K562 (cell line): ENCODE data around the gene S100P. TPM values are rescaled to one million over a fixed set of nuclear protein-coding genes. Genes with fewer than 3 reads are reported as not detected.
A peak's percentile ranks its signal among the peaks of the same experiment; 100 is the strongest.

Experiments
- BCOR ChIP-seq: fragments of 450-650 bp; IDR thresholded peaks from 2 replicates; pipeline ENCODE4 v1.6.1; 2016
- CBX1 ChIP-seq: sonication (generic); IDR thresholded peaks from 2 replicates; pipeline ENCODE4 v1.6.1; 2016; ENCODE audit warnings: antibody characterized with exemption, low read depth, mild to moderate bottlenecking
- GTF2F1 ChIP-seq: IDR thresholded peaks from 2 replicates; pipeline ENCODE4 v1.6.1; 2011; ENCODE audit warnings: low read depth, low read length, improper control_type of control experiment
- HCFC1 ChIP-seq: IDR thresholded peaks from 2 replicates; pipeline ENCODE4 v1.6.1; 2012; ENCODE audit warnings: low read depth, low read length, improper control_type of control experiment
- ILK ChIP-seq: fragments of 450-650 bp; IDR thresholded peaks from 2 replicates; pipeline ENCODE4 v1.6.1; 2016; ENCODE audit warnings: missing genetic modification characterization, low read depth, mild to moderate bottlenecking, missing compliant biosample characterization, moderate library complexity, borderline replicate concordance
- JUN ChIP-seq, 2 experiments: sonication (generic) in 1 of 2; formaldehyde crosslinking in 1 of 2; IDR thresholded peaks; 2 replicates each; pipeline versions ENCODE4 v1.6.1 to v1.8.0; 2012 to 2022; ENCODE audit warnings: borderline replicate concordance in 2 of 2, mild to moderate bottlenecking in 2 of 2, improper control_type of control experiment in 1 of 2, low read depth in 1 of 2, low read length in 1 of 2, missing genetic modification reagents in 1 of 2
- NCOR1 ChIP-seq: fragments of 450-650 bp; IDR thresholded peaks from 2 replicates; pipeline ENCODE4 v1.6.1; 2016; ENCODE audit warnings: mild to moderate bottlenecking, moderate library complexity
- NFYB ChIP-seq: IDR thresholded peaks from 2 replicates; pipeline ENCODE4 v1.6.1; 2011; ENCODE audit warnings: mild to moderate bottlenecking, moderate library complexity; ENCODE audit not compliant: insufficient read length; ENCODE audit errors: extremely low read depth
- PHB2 ChIP-seq: fragments of 450-650 bp; IDR thresholded peaks from 2 replicates; pipeline ENCODE4 v1.6.1; 2017; ENCODE audit warnings: low read depth
- SAFB ChIP-seq: fragments of 200-400 bp; formaldehyde crosslinking; IDR thresholded peaks from 2 replicates; pipeline ENCODE4 v1.6.1; 2017; ENCODE audit warnings: low read depth, low read length, borderline replicate concordance
- TRIM28 ChIP-seq: fragments of 450-650 bp; IDR thresholded peaks from 2 replicates; pipeline ENCODE4 v1.6.1; 2017
- ZNF239 ChIP-seq: fragments of 250-450 bp; sonication (Bioruptor Pico); IDR thresholded peaks from 2 replicates; pipeline ENCODE4 v1.4.0; 2020; ENCODE audit warnings: mild to moderate bottlenecking
- ZNF445 ChIP-seq: fragments of 250-450 bp; sonication (Bioruptor Pico); IDR thresholded peaks from 2 replicates; pipeline ENCODE4 v1.4.0; 2020; ENCODE audit warnings: low read depth, mild to moderate bottlenecking, moderate library complexity
- polyA plus RNA-seq, 8 experiments: library from polyadenylated mRNA; depleted of rRNA in 4 of 8; stranded (reverse) in 5 of 8; unstranded in 3 of 8; fragments of >200 nt; fragmentation: Nextera tagmentation in 2 of 8; fragmentation: Illumina TruSeq in 1 of 8; extraction: Ambion mirVana in 2 of 8; extraction: Trizol in 1 of 8; gene quantifications; 2 replicates each; pipeline versions ENCODE4 v1.2.1 to v1.2.3, GENCODE V29; 2011 to 2014; ENCODE audit warnings: inconsistent platforms in 1 of 8, missing spikeins in 1 of 8
- total RNA-seq, 7 experiments: library from RNA; depleted of rRNA in 6 of 7; stranded (reverse); fragments of >200 nt in 6 of 7; fragmentation: Illumina TruSeq in 2 of 7; extraction: Trizol in 2 of 7; gene quantifications; 2 replicates each; pipeline versions ENCODE4 v1.2.1 to v1.2.3, GENCODE V29; 2011 to 2021; ENCODE audit warnings: low replicate concordance in 1 of 7
- TF ChIP-seq, protein P1 (sequence below): fragments of 450-650 bp; IDR thresholded peaks from 2 replicates; pipeline ENCODE4 v1.6.1; 2016; ENCODE audit warnings: mild to moderate bottlenecking, moderate library complexity
- TF ChIP-seq, protein P2 (sequence below): fragments of 450-650 bp; IDR thresholded peaks from 2 replicates; pipeline ENCODE4 v1.6.1; 2016; ENCODE audit warnings: mild to moderate bottlenecking

The S100P gene
- total and polyA plus RNA-seq, 9 of the 15 experiments (the other 6 are each of a cell fraction or from before 2014, with no cell fraction given) = 4.1 to 23.8 (median 7.5) TPM

DNA sequence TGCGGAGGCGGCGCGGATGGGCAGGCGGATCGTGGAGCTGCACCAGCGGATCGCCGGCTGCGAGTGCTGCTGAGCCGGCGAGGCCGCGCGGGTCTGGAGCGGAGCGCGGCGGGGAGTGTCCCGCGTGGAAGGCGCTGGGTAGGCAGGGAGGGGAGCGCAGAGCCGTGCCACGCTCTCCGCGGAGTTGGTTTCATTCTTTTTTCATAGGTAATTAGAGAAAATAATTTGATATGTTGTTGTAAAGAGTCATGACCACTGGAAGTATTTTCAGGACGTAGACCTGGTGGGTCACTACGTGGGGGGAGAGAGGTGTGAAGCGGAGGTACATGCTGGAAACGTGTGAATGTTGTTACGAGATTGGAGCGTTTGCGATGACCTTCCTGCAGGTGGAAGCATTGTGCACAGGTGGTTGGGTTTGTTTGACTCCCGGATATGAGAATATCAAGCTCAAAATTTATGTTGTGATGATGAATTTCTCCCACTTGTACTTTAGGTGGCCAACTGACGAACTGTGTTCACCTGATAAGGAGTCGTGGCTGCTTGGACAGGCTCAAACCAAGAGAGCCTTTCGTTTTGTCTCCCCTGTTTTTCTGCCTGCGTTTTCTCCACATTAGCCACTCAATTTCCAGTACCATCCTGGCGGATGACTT is 19.1 kb upstream of the S100P start (continued):
- TF ChIP-seq, protein P1, sequence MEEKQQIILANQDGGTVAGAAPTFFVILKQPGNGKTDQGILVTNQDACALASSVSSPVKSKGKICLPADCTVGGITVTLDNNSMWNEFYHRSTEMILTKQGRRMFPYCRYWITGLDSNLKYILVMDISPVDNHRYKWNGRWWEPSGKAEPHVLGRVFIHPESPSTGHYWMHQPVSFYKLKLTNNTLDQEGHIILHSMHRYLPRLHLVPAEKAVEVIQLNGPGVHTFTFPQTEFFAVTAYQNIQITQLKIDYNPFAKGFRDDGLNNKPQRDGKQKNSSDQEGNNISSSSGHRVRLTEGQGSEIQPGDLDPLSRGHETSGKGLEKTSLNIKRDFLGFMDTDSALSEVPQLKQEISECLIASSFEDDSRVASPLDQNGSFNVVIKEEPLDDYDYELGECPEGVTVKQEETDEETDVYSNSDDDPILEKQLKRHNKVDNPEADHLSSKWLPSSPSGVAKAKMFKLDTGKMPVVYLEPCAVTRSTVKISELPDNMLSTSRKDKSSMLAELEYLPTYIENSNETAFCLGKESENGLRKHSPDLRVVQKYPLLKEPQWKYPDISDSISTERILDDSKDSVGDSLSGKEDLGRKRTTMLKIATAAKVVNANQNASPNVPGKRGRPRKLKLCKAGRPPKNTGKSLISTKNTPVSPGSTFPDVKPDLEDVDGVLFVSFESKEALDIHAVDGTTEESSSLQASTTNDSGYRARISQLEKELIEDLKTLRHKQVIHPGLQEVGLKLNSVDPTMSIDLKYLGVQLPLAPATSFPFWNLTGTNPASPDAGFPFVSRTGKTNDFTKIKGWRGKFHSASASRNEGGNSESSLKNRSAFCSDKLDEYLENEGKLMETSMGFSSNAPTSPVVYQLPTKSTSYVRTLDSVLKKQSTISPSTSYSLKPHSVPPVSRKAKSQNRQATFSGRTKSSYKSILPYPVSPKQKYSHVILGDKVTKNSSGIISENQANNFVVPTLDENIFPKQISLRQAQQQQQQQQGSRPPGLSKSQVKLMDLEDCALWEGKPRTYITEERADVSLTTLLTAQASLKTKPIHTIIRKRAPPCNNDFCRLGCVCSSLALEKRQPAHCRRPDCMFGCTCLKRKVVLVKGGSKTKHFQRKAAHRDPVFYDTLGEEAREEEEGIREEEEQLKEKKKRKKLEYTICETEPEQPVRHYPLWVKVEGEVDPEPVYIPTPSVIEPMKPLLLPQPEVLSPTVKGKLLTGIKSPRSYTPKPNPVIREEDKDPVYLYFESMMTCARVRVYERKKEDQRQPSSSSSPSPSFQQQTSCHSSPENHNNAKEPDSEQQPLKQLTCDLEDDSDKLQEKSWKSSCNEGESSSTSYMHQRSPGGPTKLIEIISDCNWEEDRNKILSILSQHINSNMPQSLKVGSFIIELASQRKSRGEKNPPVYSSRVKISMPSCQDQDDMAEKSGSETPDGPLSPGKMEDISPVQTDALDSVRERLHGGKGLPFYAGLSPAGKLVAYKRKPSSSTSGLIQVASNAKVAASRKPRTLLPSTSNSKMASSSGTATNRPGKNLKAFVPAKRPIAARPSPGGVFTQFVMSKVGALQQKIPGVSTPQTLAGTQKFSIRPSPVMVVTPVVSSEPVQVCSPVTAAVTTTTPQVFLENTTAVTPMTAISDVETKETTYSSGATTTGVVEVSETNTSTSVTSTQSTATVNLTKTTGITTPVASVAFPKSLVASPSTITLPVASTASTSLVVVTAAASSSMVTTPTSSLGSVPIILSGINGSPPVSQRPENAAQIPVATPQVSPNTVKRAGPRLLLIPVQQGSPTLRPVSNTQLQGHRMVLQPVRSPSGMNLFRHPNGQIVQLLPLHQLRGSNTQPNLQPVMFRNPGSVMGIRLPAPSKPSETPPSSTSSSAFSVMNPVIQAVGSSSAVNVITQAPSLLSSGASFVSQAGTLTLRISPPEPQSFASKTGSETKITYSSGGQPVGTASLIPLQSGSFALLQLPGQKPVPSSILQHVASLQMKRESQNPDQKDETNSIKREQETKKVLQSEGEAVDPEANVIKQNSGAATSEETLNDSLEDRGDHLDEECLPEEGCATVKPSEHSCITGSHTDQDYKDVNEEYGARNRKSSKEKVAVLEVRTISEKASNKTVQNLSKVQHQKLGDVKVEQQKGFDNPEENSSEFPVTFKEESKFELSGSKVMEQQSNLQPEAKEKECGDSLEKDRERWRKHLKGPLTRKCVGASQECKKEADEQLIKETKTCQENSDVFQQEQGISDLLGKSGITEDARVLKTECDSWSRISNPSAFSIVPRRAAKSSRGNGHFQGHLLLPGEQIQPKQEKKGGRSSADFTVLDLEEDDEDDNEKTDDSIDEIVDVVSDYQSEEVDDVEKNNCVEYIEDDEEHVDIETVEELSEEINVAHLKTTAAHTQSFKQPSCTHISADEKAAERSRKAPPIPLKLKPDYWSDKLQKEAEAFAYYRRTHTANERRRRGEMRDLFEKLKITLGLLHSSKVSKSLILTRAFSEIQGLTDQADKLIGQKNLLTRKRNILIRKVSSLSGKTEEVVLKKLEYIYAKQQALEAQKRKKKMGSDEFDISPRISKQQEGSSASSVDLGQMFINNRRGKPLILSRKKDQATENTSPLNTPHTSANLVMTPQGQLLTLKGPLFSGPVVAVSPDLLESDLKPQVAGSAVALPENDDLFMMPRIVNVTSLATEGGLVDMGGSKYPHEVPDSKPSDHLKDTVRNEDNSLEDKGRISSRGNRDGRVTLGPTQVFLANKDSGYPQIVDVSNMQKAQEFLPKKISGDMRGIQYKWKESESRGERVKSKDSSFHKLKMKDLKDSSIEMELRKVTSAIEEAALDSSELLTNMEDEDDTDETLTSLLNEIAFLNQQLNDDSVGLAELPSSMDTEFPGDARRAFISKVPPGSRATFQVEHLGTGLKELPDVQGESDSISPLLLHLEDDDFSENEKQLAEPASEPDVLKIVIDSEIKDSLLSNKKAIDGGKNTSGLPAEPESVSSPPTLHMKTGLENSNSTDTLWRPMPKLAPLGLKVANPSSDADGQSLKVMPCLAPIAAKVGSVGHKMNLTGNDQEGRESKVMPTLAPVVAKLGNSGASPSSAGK = peak; percentile 88
- TF ChIP-seq HCFC1 (no peak), ILK (tag) (no peak), ZNF239 (no peak), SAFB (peak; percentile 83), NFYB (no peak), BCOR (0 out of 2 replicates have a peak, but pooled peaks have one; percentile 43), NCOR1 (peak; percentile 62), GTF2F1 (no peak), TRIM28 (no peak), ZNF445 (CRISPR knock-in tag) (no peak), JUN (IDR thresholded peaks at IDR 0.05; ENCODE audit: borderline replicate concordance, low read depth, low read length) (0 out of 2 replicates have a peak, but pooled peaks have one; percentile 53), JUN (CRISPR knock-in tag; IDR thresholded peaks at IDR 0.05; ENCODE audit: borderline replicate concordance) (no peak), PHB2 (0 out of 2 replicates have a peak, but pooled peaks have one; percentile 25), CBX1 (no peak)
- TF ChIP-seq, protein P2, sequence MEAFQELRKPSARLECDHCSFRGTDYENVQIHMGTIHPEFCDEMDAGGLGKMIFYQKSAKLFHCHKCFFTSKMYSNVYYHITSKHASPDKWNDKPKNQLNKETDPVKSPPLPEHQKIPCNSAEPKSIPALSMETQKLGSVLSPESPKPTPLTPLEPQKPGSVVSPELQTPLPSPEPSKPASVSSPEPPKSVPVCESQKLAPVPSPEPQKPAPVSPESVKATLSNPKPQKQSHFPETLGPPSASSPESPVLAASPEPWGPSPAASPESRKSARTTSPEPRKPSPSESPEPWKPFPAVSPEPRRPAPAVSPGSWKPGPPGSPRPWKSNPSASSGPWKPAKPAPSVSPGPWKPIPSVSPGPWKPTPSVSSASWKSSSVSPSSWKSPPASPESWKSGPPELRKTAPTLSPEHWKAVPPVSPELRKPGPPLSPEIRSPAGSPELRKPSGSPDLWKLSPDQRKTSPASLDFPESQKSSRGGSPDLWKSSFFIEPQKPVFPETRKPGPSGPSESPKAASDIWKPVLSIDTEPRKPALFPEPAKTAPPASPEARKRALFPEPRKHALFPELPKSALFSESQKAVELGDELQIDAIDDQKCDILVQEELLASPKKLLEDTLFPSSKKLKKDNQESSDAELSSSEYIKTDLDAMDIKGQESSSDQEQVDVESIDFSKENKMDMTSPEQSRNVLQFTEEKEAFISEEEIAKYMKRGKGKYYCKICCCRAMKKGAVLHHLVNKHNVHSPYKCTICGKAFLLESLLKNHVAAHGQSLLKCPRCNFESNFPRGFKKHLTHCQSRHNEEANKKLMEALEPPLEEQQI = no peak; the same call in 1 of the 2 replicates
